ENCODE results near the gene NCR3LG1. TPM values are rescaled to one million over a fixed set of nuclear protein-coding genes. Genes with fewer than 3 reads are reported as not detected.

The NCR3LG1 gene
- polyA plus RNA-seq, 1 donor (not counting 4 experiments of a cell fraction or from before 2014, with no cell fraction given), result 3.9 TPM

DNA sequence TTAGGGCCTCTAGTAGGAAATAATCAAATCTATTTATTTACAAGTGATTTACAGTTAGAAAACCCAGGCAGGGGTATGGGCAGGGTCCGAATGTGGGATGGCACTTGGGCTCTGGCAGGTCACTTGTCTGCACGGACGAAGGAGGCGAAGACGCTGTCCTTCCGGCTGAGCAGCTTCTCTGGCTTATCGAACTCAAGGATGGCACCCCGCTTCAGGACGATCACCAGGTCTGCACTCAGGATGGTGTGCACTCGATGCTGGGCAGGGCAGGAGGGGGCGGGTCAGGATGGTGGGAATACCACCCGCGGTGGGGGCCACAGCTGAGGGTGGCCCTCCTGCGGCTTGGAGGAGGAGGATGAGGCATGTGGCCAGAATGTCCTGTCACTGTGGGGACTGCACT lies 41.3 kb downstream of the NCR3LG1 start:
- dilution Hi-C loops (cut with MboI; ENCODE audit: extremely low pct_ligation_motif_present, low sequenced_read_pairs), result no loop called here
- no peak for FAIRE-seq
- DNase-seq (ENCODE audit: low read depth, low spot score), result no peak
- Histone ChIP-seq H3K9ac (ENCODE audit: control insufficient read depth, extremely low read depth, insufficient read depth, low read length) (no peak overlapping the region), H3K27me3 (ENCODE audit: control insufficient read depth, extremely low read depth, insufficient read depth, low read length) (peaks cover 9% of the 10 kb centered on the region), H2AFZ (ENCODE audit: control insufficient read depth, low read length) (no peak overlapping the region), H3K4me1 (ENCODE audit: control insufficient read depth, extremely low read depth, insufficient read depth, low read length) (no peaks in the 10 kb centered on the region), H3K27ac (ENCODE audit: control insufficient read depth, insufficient read depth, low read length) (no peak overlapping the region), H3K9me1 (ENCODE audit: control insufficient read depth, extremely low read depth, insufficient read depth, low read length) (no peaks in the 10 kb centered on the region), H3K9me3 (ENCODE audit: control insufficient read depth, low read depth, low read length) (no peaks in the 10 kb centered on the region), H4K20me1 (ENCODE audit: control insufficient read depth, extremely low read depth, insufficient read depth, low read length) (no peaks in the 10 kb centered on the region), H3K4me2 (ENCODE audit: control insufficient read depth, extremely low read depth, insufficient read depth, low read depth, low read length) (no peak overlapping the region), H3K36me3 (ENCODE audit: control insufficient read depth in 2 of 2, extremely low read depth in 1 of 2, insufficient read depth in 2 of 2, low read length in 2 of 2) (no peaks in the 10 kb centered on the region), H3K4me3 (ENCODE audit: control insufficient read depth in 2 of 3, extremely low read depth in 1 of 3, insufficient read depth in 2 of 3, low read depth in 1 of 3, low read length in 3 of 3) (no peak overlapping the region), H3K79me2 (ENCODE audit: control insufficient read depth, insufficient read depth, low read length) (no peaks in the 10 kb centered on the region)
- no peak for TF ChIP-seq EZH2 (IDR thresholded peaks at IDR 0.05; ENCODE audit: low read length)
- TF ChIP-seq, protein P1, sequence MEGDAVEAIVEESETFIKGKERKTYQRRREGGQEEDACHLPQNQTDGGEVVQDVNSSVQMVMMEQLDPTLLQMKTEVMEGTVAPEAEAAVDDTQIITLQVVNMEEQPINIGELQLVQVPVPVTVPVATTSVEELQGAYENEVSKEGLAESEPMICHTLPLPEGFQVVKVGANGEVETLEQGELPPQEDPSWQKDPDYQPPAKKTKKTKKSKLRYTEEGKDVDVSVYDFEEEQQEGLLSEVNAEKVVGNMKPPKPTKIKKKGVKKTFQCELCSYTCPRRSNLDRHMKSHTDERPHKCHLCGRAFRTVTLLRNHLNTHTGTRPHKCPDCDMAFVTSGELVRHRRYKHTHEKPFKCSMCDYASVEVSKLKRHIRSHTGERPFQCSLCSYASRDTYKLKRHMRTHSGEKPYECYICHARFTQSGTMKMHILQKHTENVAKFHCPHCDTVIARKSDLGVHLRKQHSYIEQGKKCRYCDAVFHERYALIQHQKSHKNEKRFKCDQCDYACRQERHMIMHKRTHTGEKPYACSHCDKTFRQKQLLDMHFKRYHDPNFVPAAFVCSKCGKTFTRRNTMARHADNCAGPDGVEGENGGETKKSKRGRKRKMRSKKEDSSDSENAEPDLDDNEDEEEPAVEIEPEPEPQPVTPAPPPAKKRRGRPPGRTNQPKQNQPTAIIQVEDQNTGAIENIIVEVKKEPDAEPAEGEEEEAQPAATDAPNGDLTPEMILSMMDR (optimal IDR thresholded peaks at IDR 0.05 in 1 of 3, IDR thresholded peaks at IDR 0.05 in 1 of 3, conservative IDR thresholded peaks at IDR 0.05 in 1 of 3; ENCODE audit: extremely low read depth in 1 of 3, insufficient read depth in 2 of 3, low read length in 3 of 3), result no peak

DNA sequence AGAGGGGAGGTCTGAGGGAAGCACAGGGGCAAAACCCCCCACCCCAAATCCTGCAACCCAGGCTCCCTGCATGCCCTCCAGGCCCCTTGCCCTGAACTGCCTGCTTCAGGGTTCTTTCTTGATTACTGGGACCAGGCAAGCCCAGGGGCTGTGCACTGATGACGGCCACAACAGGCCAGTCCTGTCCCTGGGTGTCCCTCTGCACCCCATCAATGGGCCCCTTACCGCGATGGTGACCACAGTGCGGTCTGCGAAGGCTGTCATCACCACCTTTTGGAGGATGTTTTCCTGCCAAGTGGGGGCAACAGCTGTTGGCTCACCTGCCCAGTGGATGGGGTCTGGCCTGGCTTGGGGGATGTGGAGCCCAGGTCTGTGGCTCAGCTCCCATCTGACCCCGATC lies 41.9 kb downstream of the NCR3LG1 start:
- dilution Hi-C loops (cut with MboI; ENCODE audit: extremely low pct_ligation_motif_present, low sequenced_read_pairs), result no loop called here
- no peak overlapping the region for H3K4me3 ChIP-seq (ENCODE audit: control insufficient read depth in 2 of 3, extremely low read depth in 1 of 3, insufficient read depth in 2 of 3, low read depth in 1 of 3, low read length in 3 of 3)
- no peaks in the 10 kb centered on the region for H3K9me1 ChIP-seq (ENCODE audit: control insufficient read depth, extremely low read depth, insufficient read depth, low read length)
- DNase-seq (ENCODE audit: low read depth, low spot score), result no peak
- no peaks in the 10 kb centered on the region for H3K9me3 ChIP-seq (ENCODE audit: control insufficient read depth, low read depth, low read length)
- H3K4me1 ChIP-seq (ENCODE audit: control insufficient read depth, extremely low read depth, insufficient read depth, low read length), result no peaks in the 10 kb centered on the region
- H3K27me3 ChIP-seq (ENCODE audit: control insufficient read depth, extremely low read depth, insufficient read depth, low read length), result peaks cover 6% of the 10 kb centered on the region
- H3K27ac ChIP-seq (ENCODE audit: control insufficient read depth, insufficient read depth, low read length), result no peak overlapping the region
- no peak overlapping the region for H3K4me2 ChIP-seq (ENCODE audit: control insufficient read depth, extremely low read depth, insufficient read depth, low read depth, low read length)
- H3K36me3 ChIP-seq (ENCODE audit: control insufficient read depth in 2 of 2, extremely low read depth in 1 of 2, insufficient read depth in 2 of 2, low read length in 2 of 2), result no peaks in the 10 kb centered on the region
- no peak for TF ChIP-seq EZH2 (IDR thresholded peaks at IDR 0.05; ENCODE audit: low read length)
- TF ChIP-seq, protein P1 (optimal IDR thresholded peaks at IDR 0.05 in 1 of 3, IDR thresholded peaks at IDR 0.05 in 1 of 3, conservative IDR thresholded peaks at IDR 0.05 in 1 of 3; ENCODE audit: extremely low read depth in 1 of 3, insufficient read depth in 2 of 3, low read length in 3 of 3), result no peak
- H3K79me2 ChIP-seq (ENCODE audit: control insufficient read depth, insufficient read depth, low read length), result no peaks in the 10 kb centered on the region
- H4K20me1 ChIP-seq (ENCODE audit: control insufficient read depth, extremely low read depth, insufficient read depth, low read length), result no peaks in the 10 kb centered on the region
- no peak overlapping the region for H2AFZ ChIP-seq (ENCODE audit: control insufficient read depth, low read length)
- FAIRE-seq, result no peak
- H3K9ac ChIP-seq (ENCODE audit: control insufficient read depth, extremely low read depth, insufficient read depth, low read length), result no peak overlapping the region

Measured in keratinocyte (primary cell).